SK-N-SH (cell line): ENCODE data around the gene MVB12B. TPM values are rescaled to one million over a fixed set of nuclear protein-coding genes. Genes with fewer than 3 reads are reported as not detected.
A peak's percentile ranks its signal among the peaks of the same experiment; 100 is the strongest.

ENCODE experiments used
- CTCF ChIA-PET: fragments of 300-600, 350-600 bp; formaldehyde crosslinking; extraction: SDS; loops from one replicate; lab custom pipeline; 2021; lab: Yijun Ruan, JAX
- POLR2A ChIA-PET: fragments of 350-600 bp; sonication (Branson Sonifier 250); formaldehyde crosslinking; extraction: SDS; loops from one replicate; lab custom pipeline; 2020; ENCODE audit warnings: antibody characterized with exemption, inconsistent platforms; lab: Yijun Ruan, JAX
- DNase-seq: peaks from one replicate; pipeline ENCODE4 v3.0.0; 2012
- H2AFZ ChIP-seq: fragments of 200-600 bp; sonication (generic); 2 replicates; pipeline ENCODE4 v1.8.1; 2016; ENCODE audit warnings: antibody characterized with exemption, mild to moderate bottlenecking, low read depth
- H3F3A ChIP-seq: fragments of 200-600 bp; sonication (generic); replicated peaks from 2 replicates; pipeline ENCODE3; 2016; ENCODE audit warnings: antibody characterized with exemption, mild to moderate bottlenecking; ENCODE audit not compliant: insufficient read depth
- H3K27ac ChIP-seq, 2 experiments: fragments of 200-500 bp in 1 of 2; fragments of 200-600 bp in 1 of 2; sonication (Bioruptor generic) in 1 of 2; sonication (generic), shearing (Covaris generic) in 1 of 2; 2 replicates each; pipeline versions ENCODE4 v1.5.1 to v1.6.1; 2014 to 2016; ENCODE audit warnings: low read depth in 2 of 2, inconsistent platforms in 1 of 2, low read length in 1 of 2, mild to moderate bottlenecking in 1 of 2, mixed read lengths in 1 of 2
- H3K27me3 ChIP-seq: fragments of 200-600 bp; sonication (generic), shearing (Covaris generic); 2 replicates; pipeline ENCODE4 v1.6.1; 2016; ENCODE audit warnings: mixed run types; ENCODE audit not compliant: insufficient read depth
- H3K36me3 ChIP-seq, 2 experiments: fragments of 200-500 bp in 1 of 2; fragments of 200-600 bp in 1 of 2; sonication (Bioruptor generic) in 1 of 2; sonication (generic) in 1 of 2; replicated peaks in 1 of 2; 2 replicates each; pipeline versions ENCODE3 to v1.5.1; 2014 to 2016; ENCODE audit warnings: low read length in 1 of 2, mild to moderate bottlenecking in 1 of 2; ENCODE audit not compliant: insufficient read depth in 2 of 2, control insufficient read depth in 1 of 2
- H3K4me1 ChIP-seq, 2 experiments: fragments of 200-500 bp in 1 of 2; fragments of 200-600 bp in 1 of 2; sonication (Bioruptor generic) in 1 of 2; sonication (generic), shearing (Covaris generic) in 1 of 2; 2 replicates each; pipeline versions ENCODE4 v1.5.1 to v1.6.1; 2014 to 2016; ENCODE audit warnings: low read depth in 1 of 2, low read length in 1 of 2, mixed run types in 1 of 2; ENCODE audit not compliant: insufficient read depth in 2 of 2, control insufficient read depth in 1 of 2
- H3K4me2 ChIP-seq: fragments of 200-600 bp; sonication (generic), shearing (Covaris generic); 2 replicates; pipeline ENCODE4 v1.6.1; 2017; ENCODE audit warnings: mixed run types
- H3K4me3 ChIP-seq, 2 experiments: fragments of 200-500 bp in 1 of 2; fragments of 200-600 bp in 1 of 2; sonication (Bioruptor generic) in 1 of 2; sonication (generic), shearing (Covaris generic) in 1 of 2; 2 replicates each; pipeline versions ENCODE4 v1.5.1 to v1.8.1; 2014 to 2016; ENCODE audit warnings: low read depth in 2 of 2, inconsistent platforms in 1 of 2, low read length in 1 of 2, mild to moderate bottlenecking in 1 of 2, mixed read lengths in 1 of 2, moderate library complexity in 1 of 2
- H3K79me2 ChIP-seq: fragments of 200-600 bp; sonication (generic); 2 replicates; pipeline ENCODE4 v1.8.1; 2017; ENCODE audit warnings: mild to moderate bottlenecking; ENCODE audit not compliant: insufficient read depth
- H3K9ac ChIP-seq: fragments of 200-600 bp; sonication (generic); 2 replicates; pipeline ENCODE4 v1.6.1; 2017; ENCODE audit warnings: mixed run types
- H3K9me2 ChIP-seq: fragments of 200-600 bp; sonication (generic); 2 replicates; pipeline ENCODE4 v1.6.1; 2017; ENCODE audit warnings: mixed run types
- H3K9me3 ChIP-seq: fragments of 200-600 bp; sonication (generic); 2 replicates; pipeline ENCODE4 v1.6.1; 2017; ENCODE audit warnings: mixed run types, mild to moderate bottlenecking, moderate library complexity
- H4K20me1 ChIP-seq: fragments of 200-600 bp; sonication (generic); 2 replicates; pipeline ENCODE4 v1.6.1; 2017; ENCODE audit warnings: mild to moderate bottlenecking, mixed run types; ENCODE audit not compliant: insufficient read depth
- CHD2 ChIP-seq: fragments of 150-350 bp; IDR thresholded peaks from 2 replicates; pipeline ENCODE4 v1.6.1; 2018; ENCODE audit warnings: low read length; ENCODE audit not compliant: partially characterized antibody
- ELF1 ChIP-seq: IDR thresholded peaks from 2 replicates; pipeline ENCODE4 v1.4.0; 2012
- EP300 ChIP-seq, 2 experiments: IDR thresholded peaks; 2 replicates each; pipeline versions ENCODE4 v1.4.0 to v1.6.1; 2012; ENCODE audit warnings: borderline replicate concordance in 1 of 2, low read depth in 1 of 2, low read length in 1 of 2
- FOSL2 ChIP-seq: IDR thresholded peaks from 2 replicates; pipeline ENCODE4 v1.4.0; 2012; ENCODE audit warnings: low read depth, mild to moderate bottlenecking, moderate library complexity, borderline replicate concordance
- FOXJ3 ChIP-seq: sonication (generic); formaldehyde crosslinking; IDR thresholded peaks from 2 replicates; pipeline ENCODE4 v1.5.1; 2020; ENCODE audit warnings: mild to moderate bottlenecking, missing genetic modification reagents
- GABPA ChIP-seq: IDR thresholded peaks from 2 replicates; pipeline ENCODE4 v1.4.0; 2012; ENCODE audit warnings: low read depth, mild to moderate bottlenecking
- MXI1 ChIP-seq: IDR thresholded peaks from 2 replicates; pipeline ENCODE4 v1.6.1; 2012; ENCODE audit warnings: mild to moderate bottlenecking, low read depth, low read length, improper control_type of control experiment
- NFIC ChIP-seq: IDR thresholded peaks from 2 replicates; pipeline ENCODE4 v1.4.0; 2012; ENCODE audit warnings: borderline replicate concordance
- NRF1 ChIP-seq: IDR thresholded peaks from 2 replicates; pipeline ENCODE4 v1.6.1; 2012; ENCODE audit warnings: low read depth, mild to moderate bottlenecking, low read length
- POLR2AphosphoS5 ChIP-seq: IDR thresholded peaks from 2 replicates; pipeline ENCODE4 v1.6.1; 2012; ENCODE audit warnings: low read depth, low read length
- RFX5 ChIP-seq: IDR thresholded peaks from 2 replicates; pipeline ENCODE4 v1.6.1; 2012; ENCODE audit warnings: mild to moderate bottlenecking, improper control_type of control experiment, low read length
- TCF12 ChIP-seq: IDR thresholded peaks from 2 replicates; pipeline ENCODE4 v1.4.0; 2012
- TEAD4 ChIP-seq: IDR thresholded peaks from 2 replicates; pipeline ENCODE4 v1.4.0; 2012; ENCODE audit warnings: mild to moderate bottlenecking, borderline replicate concordance; ENCODE audit not compliant: insufficient read depth
- USF2 ChIP-seq: fragments of 150-350 bp; IDR thresholded peaks from 2 replicates; pipeline ENCODE4 v1.6.1; 2017; ENCODE audit warnings: antibody characterized with exemption, low read length, low read depth, borderline replicate concordance
- ZBTB33 ChIP-seq: IDR thresholded peaks from 2 replicates; pipeline ENCODE4 v1.4.0; 2012; ENCODE audit warnings: low read depth, borderline replicate concordance
- WGBS: methylation state at CpG from one replicate; pipeline ENCODE4 v1.1.6; 2017; ENCODE audit warnings: low lambda C conversion rate; 5-methylcytosine and 5-hydroxymethylcytosine counted together
- polyA plus RNA-seq, 3 experiments: library from polyadenylated mRNA; depleted of rRNA; stranded (reverse); fragments of >200 nt; gene quantifications; 2 replicates each; pipeline ENCODE4 v1.2.3, GENCODE V29; 2012

Gene MVB12B
- polyA plus RNA-seq, 1 of the 3 experiments (the other 2 are of a cell fraction): 5.1 TPM

- H4K20me1 ChIP-seq: no peaks in the 10 kb centered on the region
- ChIA-PET CTCF (interaction anchor here (2.3 kb wide), 1 partner anchor 70 kb away, joined by 7 read pairs; no protein-coding TSS in a partner anchor), POLR2A (no interaction called here)
- 95% methylated on average over 25 of the region's 25 CpGs for WGBS
- H3K9me3 ChIP-seq: no peaks in the 10 kb centered on the region
- H3K27ac ChIP-seq: no peak overlapping the region; a peak in 1 of 4 replicates
- peaks cover 0 to 27% of the 10 kb centered on the region in 2 experiments; a peak in 2 of 4 replicates for H3K4me1 ChIP-seq
- TF ChIP-seq MXI1: no peak
- no peak for TF ChIP-seq FOSL2
- no peak for TF ChIP-seq CHD2
- no peak for TF ChIP-seq NRF1
- TF ChIP-seq TEAD4: no peak
- TF ChIP-seq ELF1: no peak
- no peak for TF ChIP-seq TCF12
- no peak for TF ChIP-seq RFX5
- TF ChIP-seq USF2: no peak
- TF ChIP-seq POLR2AphosphoS5: no peak
- no peak for TF ChIP-seq NFIC
- no peak for TF ChIP-seq GABPA
- DNase-seq: no peak
- H3K4me3 ChIP-seq: no peak overlapping the region
- H3K36me3 ChIP-seq: peaks cover 4 to 7% of the 10 kb centered on the region in 2 experiments
- H3F3A ChIP-seq: no peaks in the 10 kb centered on the region
- H3K9me2 ChIP-seq: no peaks in the 10 kb centered on the region
- H3K27me3 ChIP-seq: no peaks in the 10 kb centered on the region
- no peak overlapping the region for H2AFZ ChIP-seq
- no peak overlapping the region for H3K4me2 ChIP-seq
- no peaks in the 10 kb centered on the region for H3K79me2 ChIP-seq
- H3K9ac ChIP-seq: no peak overlapping the region
Measured at GRCh38 chr9:126421567-126422428, 95.2 kb downstream of the MVB12B start.

GRCh38 chr9:126423142-126423915 is 96.7 kb downstream of the MVB12B start:
- no peaks in the 10 kb centered on the region for H3K27me3 ChIP-seq
- WGBS: 86% methylated on average over 8 of the region's 10 CpGs
- H3K4me2 ChIP-seq: no peak overlapping the region
- H4K20me1 ChIP-seq: no peaks in the 10 kb centered on the region
- no peaks in the 10 kb centered on the region for H3K9me2 ChIP-seq
- CTCF ChIA-PET: interaction anchor here (1.3 to 2.3 kb wide), 3 partner anchors 24 to 1015 kb away, joined by 3 to 7 read pairs (median 5); no protein-coding TSS in a partner anchor
- H3K4me3 ChIP-seq: no peak overlapping the region
- H3K79me2 ChIP-seq: no peaks in the 10 kb centered on the region
- peaks cover 4 to 7% of the 10 kb centered on the region in 2 experiments for H3K36me3 ChIP-seq
- H3F3A ChIP-seq: no peaks in the 10 kb centered on the region
- no peak overlapping the region for H2AFZ ChIP-seq
- POLR2A ChIA-PET: no interaction called here
- H3K9me3 ChIP-seq: no peaks in the 10 kb centered on the region
- H3K9ac ChIP-seq: no peak overlapping the region
- TF ChIP-seq FOXJ3 (CRISPR knock-in tag) (peak; percentile 49; the same call in 1 of the 2 replicates), ZBTB33 (no peak), NRF1 (no peak), EP300 (IDR thresholded peaks at IDR 0.05; ENCODE audit: borderline replicate concordance in 1 of 2, low read depth in 1 of 2, low read length in 1 of 2) (no peak)
- H3K27ac ChIP-seq: peak overlapping the region in 1 of 2 experiments; percentile 80; a peak in 2 of 4 replicates
- H3K4me1 ChIP-seq: peaks cover 0 to 27% of the 10 kb centered on the region in 2 experiments; a peak in 2 of 4 replicates
- peak; percentile 49 for DNase-seq
